ENCODE data around the gene EML2.

DNA sequence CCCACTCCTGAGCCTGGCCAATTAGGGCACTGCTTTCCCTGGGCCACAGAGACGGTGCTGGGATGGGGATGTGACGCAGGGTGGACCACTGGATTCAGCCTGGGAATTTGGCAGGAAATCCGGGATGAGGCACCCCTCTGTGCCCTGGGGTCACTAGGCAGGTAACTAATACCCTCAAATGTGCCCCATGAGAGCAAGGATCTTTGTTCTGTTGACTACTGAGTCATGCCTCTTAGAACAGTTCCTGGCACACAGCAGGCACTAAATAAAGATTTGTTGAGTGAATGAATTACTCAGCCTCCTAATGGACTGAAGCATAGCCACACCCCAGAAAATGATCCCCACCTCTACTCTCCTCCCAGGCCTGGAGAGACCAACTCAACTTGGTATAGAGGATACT, 70.5 kb downstream of the EML2 start:
- no peak for TF ChIP-seq CTCF (conservative IDR thresholded peaks at IDR 0.05; ENCODE audit: low read depth, low read length)
- TF ChIP-seq EZH2phosphoT487 (IDR thresholded peaks at IDR 0.05; ENCODE audit: borderline replicate concordance, low read length) = no peak
